Transverse colon (tissue), 4 donors: ENCODE results near the gene RPS6KA2.

Source experiments
- CTCF ChIP-seq, 5 experiments: fragments of 200-600 bp in 3 of 5; fragments of 450-650 bp in 2 of 5; sonication (generic) in 3 of 5; IDR thresholded peaks; 1 replicate in 2 of 5; 2 replicates in 3 of 5; pipeline ENCODE4 v1.5.1; 2016 to 2017; ENCODE audit warnings: antibody characterized with exemption in 5 of 5, inconsistent platforms in 3 of 5, mild to moderate bottlenecking in 2 of 5, moderate library complexity in 1 of 5
- EP300 ChIP-seq: sonication (generic); formaldehyde crosslinking; IDR thresholded peaks from one replicate; pipeline ENCODE4 v1.6.1; 2017; ENCODE audit warnings: antibody characterized with exemption, low read depth
- POLR2A ChIP-seq: fragments of 450-650 bp; IDR thresholded peaks from one replicate; pipeline ENCODE4 v1.6.1; 2016; ENCODE audit warnings: antibody characterized with exemption, mild to moderate bottlenecking, moderate library complexity
- POLR2AphosphoS5 ChIP-seq, 3 donors: sonication (generic); formaldehyde crosslinking; IDR thresholded peaks; one replicate each; pipeline ENCODE4 v1.6.1; 2016; ENCODE audit warnings: antibody characterized with exemption in 3 of 3

- no peak for TF ChIP-seq CTCF (IDR thresholded peaks at IDR 0.05)
- no peak for TF ChIP-seq POLR2AphosphoS5 (IDR thresholded peaks at IDR 0.05)
- TF ChIP-seq POLR2A = no peak
- TF ChIP-seq EP300 = no peak
Measured at GRCh38 chr6:166489301-166490155, 137.5 kb downstream of the RPS6KA2 start.
